ENCODE results near the gene MSL1. TPM values are rescaled to one million over a fixed set of nuclear protein-coding genes. Genes with fewer than 3 reads are reported as not detected.

MSL1 gene
- total RNA-seq, 1 donor from 2014 or later = 84.4 TPM

GRCh38 chr17:40179923-40180659, 58.3 kb downstream of the MSL1 start:
- Histone ChIP-seq H3K9me3 (no peaks in the 10 kb centered on the region), H3K27ac (no peak overlapping the region), H3K36me3 (no peaks in the 10 kb centered on the region), H3K4me3 (no peak overlapping the region), H3K27me3 (no peaks in the 10 kb centered on the region), H3K4me1 (peaks cover 24% of the 10 kb centered on the region)
- no peak for TF ChIP-seq CTCF (IDR thresholded peaks at IDR 0.05)
- DNase-seq (no peak), ATAC-seq (no peak)
- intact Hi-C loops (cut with DNase I) = no loop called here

GRCh38 chr17:40180694-40181093, 58.9 kb downstream of the MSL1 start:
- DNase-seq (peak; percentile 74), ATAC-seq (peak; percentile 13)
- H3K36me3 ChIP-seq = no peaks in the 10 kb centered on the region
- intact Hi-C loops (cut with DNase I) = no loop called here
- no peak overlapping the region for H3K4me3 ChIP-seq
- H3K27ac ChIP-seq = no peak overlapping the region
- TF ChIP-seq CTCF (IDR thresholded peaks at IDR 0.05) = no peak
- H3K9me3 ChIP-seq = no peaks in the 10 kb centered on the region
- H3K4me1 ChIP-seq = peaks cover 26% of the 10 kb centered on the region
- no peaks in the 10 kb centered on the region for H3K27me3 ChIP-seq

- no peak for TF ChIP-seq CTCF (IDR thresholded peaks at IDR 0.05)
- no peak for DNase-seq
- H3K36me3 ChIP-seq = no peaks in the 10 kb centered on the region
Observed at GRCh38 chr17:40181205-40181604, 59.4 kb downstream of the MSL1 start.

GRCh38 chr17:40182606-40183005, 60.8 kb downstream of the MSL1 start:
- H3K4me3 ChIP-seq = no peak overlapping the region
- intact Hi-C loops (cut with DNase I) = no loop called here
- ATAC-seq = no peak

More at GRCh38 chr17:40181205-40181604, 59.4 kb downstream of the MSL1 start:
- Histone ChIP-seq H3K4me1 (peaks cover 25% of the 10 kb centered on the region), H3K27ac (no peak overlapping the region), H3K27me3 (no peaks in the 10 kb centered on the region), H3K9me3 (no peaks in the 10 kb centered on the region), H3K4me3 (no peak overlapping the region)
- no peak for ATAC-seq
- intact Hi-C loops (cut with DNase I) = no loop called here

More at GRCh38 chr17:40182606-40183005, 60.8 kb downstream of the MSL1 start:
- Histone ChIP-seq H3K27me3 (no peaks in the 10 kb centered on the region), H3K4me1 (peaks cover 14% of the 10 kb centered on the region), H3K27ac (no peak overlapping the region), H3K9me3 (no peaks in the 10 kb centered on the region), H3K36me3 (no peaks in the 10 kb centered on the region)
- TF ChIP-seq CTCF (IDR thresholded peaks at IDR 0.05) = no peak
- DNase-seq = no peak

Small RNAs within 50 kb of the gene (microRNA-seq; reads per million reads assigned to microRNA genes)
- 1.5 reads per million for gene MIR6866 (ENCODE audit: borderline microRNAs expressed)

Other genes with a start within 250 kb of the MSL1 start
- 13.5 TPM for gene GSDMB, start 203.3 kb upstream of the MSL1 start, total RNA-seq
- gene ORMDL3, start 194.4 kb upstream of the MSL1 start, total RNA-seq = 70.3 TPM
- not detected for gene LRRC3C, start 194.2 kb upstream of the MSL1 start, total RNA-seq
- gene GSDMA, start 159.0 kb upstream of the MSL1 start, total RNA-seq = 0.29 TPM
- 73.6 TPM for gene PSMD3, start 141.2 kb upstream of the MSL1 start, total RNA-seq
- 1.2 TPM for gene CSF3, start 106.5 kb upstream of the MSL1 start, total RNA-seq
- gene MED24, start 67.6 kb upstream of the MSL1 start, total RNA-seq = 81.3 TPM
- 55.6 TPM for gene THRA, start 59.0 kb upstream of the MSL1 start, total RNA-seq
- 24.9 TPM for gene NR1D1, start 21.4 kb upstream of the MSL1 start, total RNA-seq
- 106 TPM for gene CASC3, start 18.6 kb downstream of the MSL1 start, total RNA-seq
- gene RAPGEFL1, start 55.5 kb downstream of the MSL1 start, total RNA-seq = 10.2 TPM
- 38.3 TPM for gene WIPF2, start 97.3 kb downstream of the MSL1 start, total RNA-seq
- 1.4 TPM for gene CDC6, start 165.9 kb downstream of the MSL1 start, total RNA-seq
- 69.7 TPM for gene RARA, start 187.2 kb downstream of the MSL1 start, total RNA-seq
- gene GJD3, start 242.8 kb downstream of the MSL1 start, total RNA-seq = 2.8 TPM